ENCODE results near the gene PRCP.
A peak's percentile ranks its signal among the peaks of the same experiment; 100 is the strongest.
"Not testable (repeated sequence)": the region's sequence is repeated elsewhere in the genome, so short reads cannot be mapped to it uniquely, and the experiment has no call there.

Gene PRCP

DNA sequence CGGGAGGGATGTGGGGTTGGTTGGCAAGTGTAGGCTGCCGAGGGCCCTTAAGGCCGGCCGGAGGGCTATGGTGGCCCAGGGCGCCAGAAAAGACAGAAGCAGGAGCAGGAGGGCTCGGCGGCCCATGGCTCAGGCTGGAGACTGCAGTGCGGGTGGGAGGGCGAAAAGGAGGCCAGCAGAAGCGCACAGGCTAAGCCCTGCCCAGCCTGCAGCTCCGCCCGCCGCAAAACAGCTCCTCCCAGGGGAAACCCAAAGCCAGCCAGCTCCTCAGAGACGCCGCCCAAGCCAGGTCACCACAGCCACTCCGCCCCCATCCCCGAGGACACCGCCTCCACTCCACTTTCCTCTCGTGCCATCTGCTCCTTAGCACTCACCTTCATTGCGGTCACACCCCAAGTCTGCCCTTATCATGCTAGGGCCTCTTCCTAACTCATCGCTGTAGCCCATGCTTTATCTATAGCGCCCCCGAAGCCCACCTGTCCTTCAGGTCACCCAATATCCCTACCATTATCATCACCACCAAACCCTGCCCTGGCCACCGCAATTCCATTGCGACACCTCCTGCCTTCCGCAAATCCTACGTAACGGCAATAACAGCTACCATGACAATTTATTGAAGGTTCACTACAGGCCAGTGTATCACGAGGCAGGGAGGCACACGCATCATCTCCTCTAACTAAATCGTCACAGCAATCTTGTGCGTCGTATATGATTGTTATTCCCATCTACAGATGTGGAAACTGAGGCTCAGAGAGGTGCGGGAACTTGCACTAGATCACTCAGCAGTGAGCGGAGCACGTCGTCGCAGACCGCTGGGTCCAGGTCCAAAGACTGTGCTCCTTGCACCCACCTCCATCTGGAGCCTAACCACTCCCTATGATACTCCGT is at the start of gene PRCP:
PRCP (minus strand) TSS at position 154 of the 888 bp plus-strand sequence; CDS start at position 126, 28 bp downstream.
- DNase-seq: peak; percentile 91 to 94 (median 94)

DNA sequence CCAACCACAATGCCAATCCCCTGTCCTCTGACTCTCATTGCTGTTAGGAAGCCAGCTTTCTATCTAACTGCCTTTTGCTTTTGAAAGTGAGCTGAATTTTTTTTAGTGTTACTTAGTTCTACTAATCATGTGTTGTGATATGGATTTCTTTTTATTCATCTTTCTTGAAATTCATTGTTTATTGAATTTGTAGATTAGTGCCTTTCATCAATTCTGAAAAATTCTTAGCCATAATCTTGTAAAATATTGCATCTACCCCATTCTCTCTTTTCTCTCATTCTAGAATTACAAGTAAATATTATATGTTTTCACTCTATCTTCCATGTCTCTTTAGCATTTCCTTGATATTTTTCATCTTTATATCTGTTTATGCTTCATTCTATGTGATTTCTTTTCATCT is 49.1 kb upstream of the PRCP start:
- no peak for DNase-seq

DNA sequence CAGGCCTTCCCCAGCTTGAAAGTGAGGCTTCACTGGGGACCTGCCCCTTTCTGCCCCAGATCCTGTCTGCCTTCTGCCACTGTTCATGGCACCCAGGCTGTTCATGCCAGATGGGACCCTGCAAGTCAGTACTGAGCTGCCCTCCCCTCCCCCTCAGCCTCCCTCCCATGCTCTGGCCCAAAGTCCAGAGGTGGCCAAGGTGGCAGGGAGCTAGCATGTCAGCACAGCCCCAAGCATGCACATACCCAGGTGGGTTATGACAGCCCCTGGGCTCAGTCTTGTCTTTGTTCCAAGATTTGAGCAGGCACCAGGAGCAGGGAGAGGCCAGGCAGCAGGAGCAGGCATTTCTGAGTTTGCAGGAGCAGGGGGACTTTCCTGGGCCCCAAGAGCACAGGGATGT is 45.5 kb upstream of the PRCP start:
- no peak for DNase-seq

DNA sequence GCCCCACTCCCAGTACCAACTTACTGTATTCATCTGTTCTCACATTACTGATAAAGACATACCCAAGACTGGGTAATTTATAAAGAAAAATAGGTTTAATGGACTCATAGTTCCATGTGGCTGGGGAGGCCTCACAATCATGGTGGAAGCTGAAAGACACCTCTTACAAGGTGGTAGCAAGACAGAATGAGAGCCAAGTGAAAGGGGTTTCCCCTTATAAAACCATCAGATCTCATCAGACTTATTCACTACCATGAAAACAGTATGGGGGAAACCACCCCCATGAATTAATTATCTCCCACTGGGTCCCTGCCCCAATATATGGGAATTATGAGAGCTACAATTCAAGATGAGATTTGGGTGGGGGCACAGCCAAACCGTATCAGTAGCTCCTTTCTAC is 44.8 kb upstream of the PRCP start:
- DNase-seq: not testable (repeated sequence)

DNA sequence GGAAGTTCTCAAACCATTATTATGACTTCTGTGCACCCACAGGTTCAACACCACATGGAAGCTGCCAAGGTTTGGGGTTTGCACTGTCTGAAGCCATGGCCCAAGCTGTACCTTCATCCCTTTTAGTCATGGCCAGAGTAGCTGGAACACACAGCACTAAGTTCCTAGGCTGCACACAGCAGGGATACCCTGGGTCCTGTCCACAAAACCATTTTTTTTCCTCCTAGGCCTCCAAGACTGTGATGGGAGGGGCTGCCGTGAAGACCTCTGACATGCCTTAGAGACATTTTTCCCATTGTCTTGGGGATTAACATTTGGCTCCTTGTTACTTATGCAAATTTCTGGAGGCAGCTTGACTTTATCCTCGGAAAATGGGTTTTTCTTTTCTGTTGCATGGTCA is 44.0 kb upstream of the PRCP start:
- no peak for DNase-seq

DNA sequence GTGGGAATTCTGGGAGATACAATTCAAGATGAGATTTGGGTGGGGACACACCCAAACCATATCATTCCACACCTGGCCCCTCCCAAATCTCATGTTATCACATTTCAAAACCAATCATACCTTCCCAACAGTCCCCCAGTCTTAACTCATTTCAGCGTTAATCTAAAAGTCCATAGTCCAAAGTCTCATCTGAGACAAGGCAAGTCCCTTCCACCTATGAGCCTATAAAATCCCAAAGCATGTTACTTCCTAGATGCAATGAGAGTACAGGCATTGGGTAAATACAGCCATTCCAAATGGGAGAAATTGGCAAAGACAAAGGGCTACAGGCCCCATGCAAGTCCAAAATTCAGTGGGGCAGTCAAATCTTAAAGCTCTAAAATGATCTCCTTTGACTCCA is 43.2 kb upstream of the PRCP start:
- DNase-seq: not testable (repeated sequence)

DNA sequence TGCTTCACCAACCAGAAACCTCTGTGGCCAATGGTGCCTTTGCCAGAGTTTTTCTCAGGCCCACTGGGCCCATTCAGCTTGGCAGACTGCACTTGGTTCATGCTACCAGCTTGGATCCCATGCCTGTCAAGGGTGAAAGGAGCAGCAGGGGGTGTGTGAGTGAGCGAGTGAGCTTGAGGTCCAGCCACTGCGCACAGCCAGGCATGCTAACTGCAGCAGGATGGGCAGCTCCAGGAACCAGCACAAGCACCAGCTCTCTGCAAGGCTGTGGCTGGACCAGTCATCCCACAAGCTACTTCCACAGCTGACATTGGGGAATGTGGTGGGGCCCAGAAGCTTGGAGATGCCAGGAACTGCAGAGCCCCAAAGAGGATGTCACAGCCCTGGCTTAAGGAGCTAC is 42.1 kb upstream of the PRCP start:
- no peak for DNase-seq

DNA sequence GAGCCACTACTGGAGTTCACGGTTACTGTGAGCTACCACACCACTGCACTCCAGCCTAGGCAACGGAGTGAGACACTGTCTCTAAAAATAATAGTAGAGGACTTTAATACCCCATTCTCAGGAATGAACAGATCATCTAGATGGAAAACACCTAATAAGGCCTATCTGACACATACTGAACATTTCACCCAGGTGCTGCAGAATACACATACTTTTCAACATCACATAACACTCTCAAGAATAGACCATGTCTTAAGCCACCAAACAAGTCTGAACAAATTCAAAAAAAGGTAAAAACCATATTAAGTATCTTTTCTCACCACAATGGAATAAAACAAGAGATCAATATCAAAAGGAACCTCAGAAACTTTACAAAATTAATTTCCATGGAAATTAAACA is 39.2 kb upstream of the PRCP start:
- DNase-seq: no peak

DNA sequence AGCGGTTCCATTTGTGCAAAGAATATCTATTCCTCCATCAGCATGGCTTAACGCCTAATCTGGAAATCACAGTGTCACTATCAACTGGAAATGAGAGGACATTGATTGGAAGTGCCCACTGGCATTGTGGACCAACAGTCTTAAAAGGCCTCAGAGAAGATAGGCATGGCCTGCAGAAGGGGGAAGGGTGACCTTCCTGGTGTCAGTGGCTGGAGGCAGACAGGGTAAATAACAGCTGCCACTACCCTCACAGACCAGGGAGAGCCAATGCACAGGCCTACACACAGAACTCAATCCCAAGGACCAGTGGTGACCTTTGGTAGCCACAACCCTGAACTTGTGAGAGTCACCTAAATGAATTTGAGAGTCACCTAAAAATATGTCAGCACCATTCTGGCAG is 37.3 kb upstream of the PRCP start:
- DNase-seq: no peak

DNA sequence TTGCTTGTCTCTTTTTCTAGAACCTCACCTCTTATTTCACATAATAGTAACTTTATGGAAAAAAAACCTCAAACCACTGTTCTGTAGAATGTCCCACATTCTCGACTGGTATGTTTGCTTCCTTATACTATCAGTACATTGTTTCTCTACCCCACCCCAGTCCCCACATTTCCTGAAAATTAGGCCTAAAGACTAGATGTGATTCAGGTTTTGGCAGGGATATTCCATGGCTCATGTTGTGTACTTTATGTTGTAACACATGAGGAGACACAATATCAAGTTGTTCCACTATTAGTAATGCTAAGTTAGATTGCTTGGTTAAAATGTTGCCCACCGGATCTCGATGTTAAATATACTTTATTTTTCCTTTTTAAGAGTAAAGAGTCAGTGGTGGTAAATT is 36.0 kb upstream of the PRCP start:
- DNase-seq: no peak

DNA sequence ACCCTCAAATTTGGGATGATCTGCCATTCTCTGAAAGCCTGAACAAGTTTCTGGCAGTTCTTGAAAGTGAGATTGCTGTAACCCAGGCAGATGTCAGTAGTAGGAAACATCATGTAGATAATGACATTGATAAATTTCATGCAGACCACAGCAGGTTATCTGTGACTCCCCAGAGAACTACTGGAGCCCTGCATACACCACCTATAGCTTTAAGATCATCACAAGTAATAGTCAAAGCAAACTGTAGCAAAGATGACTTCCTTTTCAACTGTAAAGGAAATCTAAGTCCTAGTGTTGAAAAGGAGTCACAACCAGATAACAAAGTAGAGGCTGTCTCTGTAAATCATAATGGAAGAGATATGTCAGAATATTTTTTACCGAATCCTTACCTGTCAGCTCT is 32.3 kb upstream of the PRCP start:
- DNase-seq: no peak

DNA sequence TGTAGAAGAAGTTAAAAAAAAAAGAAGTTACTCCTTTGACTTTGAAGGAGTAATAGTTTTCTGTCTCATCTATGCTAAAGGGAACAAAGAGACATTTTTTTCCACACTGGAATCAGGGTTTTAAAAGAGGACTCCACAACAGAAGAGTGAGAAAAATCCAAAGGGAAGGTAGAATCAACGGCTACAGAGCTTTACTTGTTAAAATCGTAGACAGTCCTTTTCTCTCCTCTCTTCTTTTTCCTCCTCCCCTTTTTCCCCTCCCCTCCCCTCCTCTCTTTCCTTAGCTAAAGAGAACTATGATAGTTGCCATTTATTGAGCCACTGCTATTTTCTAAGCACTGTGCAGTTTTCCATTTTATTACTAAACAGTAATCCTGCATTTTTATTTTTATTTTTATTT is 30.5 kb upstream of the PRCP start:
- no peak for DNase-seq

DNA sequence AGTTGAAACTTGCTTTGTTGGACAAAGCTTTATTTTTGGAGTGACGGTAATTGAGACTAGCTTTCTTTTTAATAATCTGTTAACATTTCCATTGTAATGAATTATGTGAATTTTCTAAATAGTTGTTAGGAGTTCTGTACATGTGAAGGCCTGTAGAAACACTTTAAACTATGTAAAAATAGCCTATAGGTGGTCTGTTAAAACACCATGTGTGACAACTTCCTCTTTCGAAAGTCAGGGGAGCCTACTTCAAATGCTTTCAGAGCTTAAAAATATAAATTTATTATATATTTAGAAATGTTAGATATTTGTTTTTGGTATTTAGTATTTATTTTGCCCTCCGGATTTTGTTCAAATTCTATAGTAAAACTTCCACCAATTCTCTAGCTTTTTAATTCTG is 30.0 kb upstream of the PRCP start:
- DNase-seq: no peak

DNA sequence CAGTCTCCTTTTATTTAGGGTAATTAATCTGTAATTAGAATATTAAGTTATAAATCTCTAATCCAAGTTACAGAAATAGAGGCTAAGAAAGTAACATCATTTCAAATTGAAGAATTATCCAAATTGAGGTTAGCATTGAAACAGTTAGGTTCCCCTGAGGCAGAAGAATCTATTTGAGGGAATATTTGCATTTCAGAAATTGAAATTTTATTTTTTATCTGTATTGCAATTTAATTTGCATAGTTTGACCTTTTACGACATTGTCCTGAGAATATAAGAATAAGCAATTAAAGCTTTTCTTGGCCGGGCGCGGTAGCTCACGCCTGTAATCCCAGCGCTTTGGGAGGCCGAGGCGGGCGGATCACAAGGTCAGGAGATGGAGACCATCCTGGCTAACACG is 28.9 kb upstream of the PRCP start:
- no peak for DNase-seq

DNA sequence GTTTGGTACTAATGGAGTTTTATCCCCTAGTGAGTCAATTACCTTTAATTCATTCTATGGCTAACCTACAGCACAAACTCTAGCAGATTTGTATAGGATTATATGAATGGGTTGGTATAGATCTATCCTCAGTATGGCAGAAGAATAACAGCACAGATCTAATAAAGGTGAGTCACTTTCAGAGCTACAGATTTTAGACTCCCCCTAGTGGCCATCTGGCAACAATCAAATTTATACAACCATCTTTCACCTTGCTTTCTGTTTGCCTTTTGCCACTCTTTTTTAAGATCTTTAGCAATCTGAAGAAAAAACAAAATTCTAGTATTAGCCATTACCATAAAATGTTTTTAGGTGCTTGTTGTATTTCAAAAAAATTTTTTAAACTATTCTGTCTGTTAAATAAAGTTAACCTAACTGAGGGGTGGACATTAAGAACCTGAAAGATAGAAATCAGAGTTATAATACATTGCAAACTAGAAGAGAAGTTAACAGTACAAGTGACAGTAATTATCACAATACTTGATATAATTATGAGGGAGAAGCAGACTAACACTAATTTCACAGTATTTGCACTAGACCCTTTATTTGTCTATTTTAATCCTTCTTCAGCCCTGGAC is 27.1 kb upstream of the PRCP start:
- peak; percentile 53 to 85 (median 67) for DNase-seq

DNA sequence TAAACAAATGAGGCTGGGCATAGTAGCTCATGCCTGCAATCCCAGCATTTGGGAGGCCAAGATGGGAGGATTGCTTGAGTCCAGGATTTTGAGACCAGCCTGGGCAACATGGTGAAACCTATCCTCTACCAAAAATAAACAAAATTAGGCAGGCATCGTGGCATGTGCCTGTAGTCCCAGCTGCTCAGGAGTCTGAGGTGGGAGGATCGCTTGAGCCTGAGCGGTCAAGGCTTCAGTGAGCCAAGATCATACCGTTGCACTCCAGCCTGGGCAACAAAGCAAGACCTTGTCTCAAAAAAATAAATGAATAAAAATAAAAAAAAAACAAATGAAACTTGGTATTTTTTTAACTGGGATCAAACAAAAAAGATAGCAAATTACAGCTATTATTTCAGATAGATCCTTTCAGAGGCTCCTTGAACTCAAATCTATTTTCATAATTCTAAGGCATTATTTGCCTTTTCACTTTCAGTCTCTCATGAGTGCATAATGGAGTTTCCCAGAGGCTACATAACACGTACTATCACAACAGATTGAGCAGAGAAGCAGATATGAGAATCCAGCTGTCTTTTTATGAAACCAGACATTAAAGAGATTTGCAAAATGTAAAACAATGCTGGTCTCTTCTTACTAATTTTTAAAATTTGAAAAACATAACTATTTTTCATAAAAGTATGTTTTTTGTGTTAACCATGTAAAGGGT is 24.4 kb upstream of the PRCP start:
- DNase-seq: no peak

DNA sequence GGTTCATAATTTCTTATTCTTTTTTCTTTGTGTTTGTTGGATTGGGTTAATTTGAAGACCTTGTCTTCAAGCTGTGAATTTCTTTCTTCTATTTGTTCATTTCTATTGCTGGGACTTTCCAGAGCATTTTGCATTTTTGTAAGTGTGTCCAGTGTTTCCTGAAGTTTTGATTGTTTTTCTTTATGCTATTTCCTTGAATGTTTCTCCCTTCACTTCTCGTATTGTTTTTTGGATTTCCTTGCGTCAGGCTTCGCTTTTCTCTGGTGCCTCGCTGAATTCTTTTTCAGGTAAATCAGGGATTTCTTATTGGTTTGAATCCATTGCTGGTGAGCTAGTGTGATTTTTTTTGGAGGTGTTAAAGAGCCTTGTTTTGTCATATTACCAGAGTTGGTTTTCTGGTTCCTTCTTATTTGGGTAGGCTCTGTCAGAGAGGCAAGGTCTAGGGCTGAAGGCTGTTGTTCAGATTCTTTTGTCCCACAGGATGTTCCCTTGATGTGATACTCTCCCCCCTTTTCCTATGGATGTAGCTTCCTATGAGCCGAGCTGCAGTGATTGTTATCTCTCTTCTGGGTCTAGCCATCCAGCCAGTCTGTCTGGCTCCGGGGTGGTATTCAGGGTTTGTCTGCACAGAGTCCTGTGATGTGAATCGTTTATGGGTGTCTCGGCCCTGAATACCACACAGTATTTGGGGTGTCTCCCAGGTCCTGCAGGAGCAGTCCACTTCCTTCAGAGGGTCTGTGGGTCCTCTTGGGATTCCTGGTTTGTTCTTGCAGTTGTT is 22.4 kb upstream of the PRCP start:
- DNase-seq: not testable (repeated sequence)

DNA sequence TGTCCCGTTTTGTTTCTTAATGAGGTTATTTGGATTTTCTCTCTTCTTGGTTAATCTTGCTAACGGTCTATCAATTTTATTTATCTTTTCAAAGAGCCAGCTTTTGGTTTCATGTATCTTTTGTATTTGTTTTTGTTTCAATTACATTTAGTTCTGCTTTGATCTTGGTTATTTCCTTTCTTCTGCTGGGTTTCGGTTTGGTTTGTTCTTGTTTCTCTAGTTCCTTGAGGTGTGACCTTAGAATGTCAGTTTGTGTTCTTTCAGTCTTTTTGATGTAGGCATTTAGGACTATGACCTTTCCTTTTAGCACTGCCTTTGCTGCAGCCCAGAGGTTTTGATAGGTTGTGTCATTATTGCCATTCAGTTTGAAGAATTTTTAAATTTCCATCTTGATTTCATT is 20.0 kb upstream of the PRCP start:
- not testable (repeated sequence) for DNase-seq

DNA sequence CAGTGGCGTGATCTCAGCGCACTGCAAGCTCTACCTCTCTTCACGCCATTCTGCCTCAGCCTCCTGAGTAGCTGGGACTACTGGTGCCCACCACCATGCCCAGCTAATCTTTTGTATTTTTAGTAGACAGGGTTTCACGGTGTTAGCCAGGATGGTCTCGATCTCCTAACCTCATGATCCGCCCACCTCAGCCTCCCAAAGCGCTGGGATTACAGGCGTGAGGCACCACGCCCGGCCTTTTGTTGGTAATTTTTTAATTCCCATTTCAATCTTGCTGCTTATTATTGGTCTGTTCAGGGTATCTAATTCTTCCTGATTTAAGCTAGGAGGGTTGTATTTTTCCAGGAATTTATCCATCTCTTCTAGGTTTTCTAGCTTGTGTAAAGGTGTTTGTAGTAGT is 19.6 kb upstream of the PRCP start:
- not testable (repeated sequence) for DNase-seq

DNA sequence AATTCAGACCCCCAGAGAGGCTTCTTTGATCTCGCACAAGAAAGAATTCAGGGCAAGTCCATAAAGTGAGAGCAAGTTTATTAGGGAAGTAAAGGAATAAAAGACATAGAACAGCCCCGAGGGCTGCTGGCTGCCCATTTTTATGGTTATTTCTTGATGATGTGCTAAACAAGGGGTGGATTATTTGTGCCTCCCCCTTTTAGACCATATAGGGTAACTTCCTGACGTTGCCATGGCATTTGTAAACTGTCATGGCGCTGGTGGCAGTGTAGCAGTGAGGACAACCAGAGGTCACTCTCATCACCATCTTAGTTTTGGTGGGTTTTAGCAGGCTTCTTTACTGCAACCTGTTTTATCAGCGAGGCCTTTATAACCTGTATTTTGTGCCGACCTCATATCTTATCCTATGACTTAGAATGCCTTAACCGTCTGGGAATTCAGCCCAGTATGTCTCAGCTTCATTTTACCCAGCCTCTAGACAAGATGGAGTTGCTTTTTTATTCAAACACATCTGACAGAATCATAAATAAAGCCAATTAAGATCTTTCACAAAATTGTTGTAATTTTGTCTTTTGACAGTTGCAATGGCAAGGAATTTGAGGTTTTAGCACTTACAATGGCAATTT is 8.9 kb upstream of the PRCP start:
- DNase-seq: no peak

DNA sequence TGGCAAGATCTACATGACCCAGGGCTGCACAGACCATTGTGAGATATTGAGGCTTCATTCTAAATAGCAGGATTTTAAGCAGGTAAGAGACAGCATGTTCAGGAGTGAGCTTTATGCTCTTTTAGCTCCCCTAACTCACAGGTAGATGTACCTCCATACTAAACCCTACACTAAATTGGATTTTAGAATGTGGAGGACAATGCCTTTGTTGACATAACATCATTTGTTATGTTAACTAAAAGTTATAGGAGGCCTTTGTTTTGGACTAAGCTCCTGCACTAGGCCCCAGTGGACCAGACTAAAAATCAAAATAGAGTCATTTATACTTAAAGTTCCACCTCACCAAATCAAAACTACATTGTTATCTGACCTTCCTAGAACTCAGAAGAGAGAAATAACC is 8.1 kb upstream of the PRCP start:
- DNase-seq: no peak

DNA sequence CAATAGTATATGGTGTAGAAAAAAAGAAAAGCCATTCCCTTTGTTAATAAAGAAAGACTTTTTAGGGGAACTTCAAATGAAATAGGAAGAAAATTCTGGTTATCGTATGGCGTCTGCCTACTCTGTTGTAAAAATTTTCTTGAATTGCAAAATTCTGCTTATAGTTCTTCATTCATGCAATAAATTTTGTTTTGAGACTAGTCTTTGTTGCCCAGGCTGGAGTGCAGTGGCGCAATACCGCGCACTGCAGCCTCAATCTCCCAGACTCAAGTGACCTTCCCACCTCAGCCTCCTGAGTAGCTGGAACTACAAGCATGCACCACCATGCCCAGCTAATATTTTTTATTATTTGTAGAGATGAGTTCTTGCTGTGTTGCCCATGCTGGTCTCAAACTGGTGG is 7.1 kb upstream of the PRCP start:
- DNase-seq: no peak

DNA sequence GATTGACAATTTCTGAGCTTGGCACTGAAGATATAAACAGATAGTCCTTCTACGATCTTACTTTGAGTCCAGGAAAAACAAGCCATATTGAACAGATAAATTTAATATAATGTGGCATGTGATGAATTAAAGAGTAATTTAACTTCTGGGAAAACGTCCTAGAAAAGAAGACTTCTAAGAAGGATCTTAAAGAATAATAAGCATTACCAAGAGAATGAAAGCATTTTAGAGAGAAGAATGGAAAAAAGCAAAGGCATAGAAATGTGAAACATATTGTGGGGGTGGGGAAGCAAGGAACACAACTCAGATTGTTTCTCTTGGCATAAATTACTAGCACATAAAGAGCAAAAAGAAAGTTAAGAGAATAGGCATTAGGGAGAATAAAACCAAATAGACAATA is 6.7 kb upstream of the PRCP start:
- no peak for DNase-seq
